Transverse colon (tissue), 4 donors: ENCODE measurements around the gene CADM1. TPM values are rescaled to one million over a fixed set of nuclear protein-coding genes. Genes with fewer than 3 reads are reported as not detected.

Experiments used
- DNase-seq: peaks from one replicate; pipeline ENCODE4 v3.0.0-alpha.2; 2019
- H3K27ac ChIP-seq, 4 donors: fragments of 200-600 bp; sonication (generic); 2 replicates each; pipeline ENCODE4 v1.5.1; 2016 to 2018; ENCODE audit warnings: inconsistent platforms in 4 of 4
- H3K27me3 ChIP-seq: fragments of 200-600 bp; sonication (generic); 2 replicates; pipeline ENCODE4 v1.5.1; 2017; ENCODE audit warnings: inconsistent platforms
- H3K36me3 ChIP-seq, 4 donors: fragments of 200-600 bp; sonication (generic); 2 replicates each; pipeline ENCODE4 v1.5.1; 2017 to 2019; ENCODE audit warnings: inconsistent platforms in 4 of 4
- H3K4me1 ChIP-seq, 4 donors: fragments of 200-600 bp; sonication (generic); 2 replicates each; pipeline ENCODE4 v1.5.1; 2017 to 2020; ENCODE audit warnings: inconsistent platforms in 4 of 4
- H3K4me3 ChIP-seq, 4 donors: fragments of 200-600 bp; sonication (generic); 1 replicate in 1 of 4; 2 replicates in 3 of 4; pipeline versions ENCODE4 v1.5.1 to v1.6.1; 2017 to 2019; ENCODE audit warnings: inconsistent platforms in 4 of 4
- H3K9me3 ChIP-seq, 2 donors: fragments of 200-600 bp; sonication (generic); 2 replicates each; pipeline ENCODE4 v1.5.1; 2017 to 2019; ENCODE audit warnings: inconsistent platforms in 2 of 2
- EP300 ChIP-seq: sonication (generic); formaldehyde crosslinking; IDR thresholded peaks from one replicate; pipeline ENCODE4 v1.6.1; 2017; ENCODE audit warnings: antibody characterized with exemption, low read depth
- POLR2A ChIP-seq: fragments of 450-650 bp; IDR thresholded peaks from one replicate; pipeline ENCODE4 v1.6.1; 2016; ENCODE audit warnings: antibody characterized with exemption, mild to moderate bottlenecking, moderate library complexity
- POLR2AphosphoS5 ChIP-seq, 3 donors: sonication (generic); formaldehyde crosslinking; IDR thresholded peaks; one replicate each; pipeline ENCODE4 v1.6.1; 2016; ENCODE audit warnings: antibody characterized with exemption in 3 of 3
- WGBS, 2 donors: methylation state at CpG; one replicate each; pipeline ENCODE4 v1.1.5; 2018; ENCODE audit warnings: low coverage in 1 of 2; 5-methylcytosine and 5-hydroxymethylcytosine counted together
- in situ Hi-C, 4 donors: fragments of 200-750 bp; cut with MboI; loops; one replicate each; pipeline versions ENCODE4 v1.15.0 to v1.15.1; 2017; ENCODE audit warnings: low sequenced_read_pairs in 3 of 4, low pct_ligation_motif_present in 1 of 4, low pct_unique_long_range_greater_than_20kb in 1 of 4
- intact Hi-C: fragments of 100-400 bp; cut with DNase I; formaldehyde crosslinking; loops from one replicate; pipeline ENCODE4 v1.15.1; 2023; ENCODE audit warnings: low total_unique reads
- total RNA-seq, 4 donors: library from RNA; depleted of rRNA; stranded (reverse); fragments of >200 nt; gene quantifications; one replicate each; pipeline ENCODE4 v1.1.0, GENCODE V29; 2016
- TF ChIP-seq, protein P1 (sequence below), 5 experiments: fragments of 200-600 bp in 3 of 5; fragments of 450-650 bp in 2 of 5; sonication (generic) in 3 of 5; IDR thresholded peaks; 1 replicate in 2 of 5; 2 replicates in 3 of 5; pipeline ENCODE4 v1.5.1; 2016 to 2017; ENCODE audit warnings: antibody characterized with exemption in 5 of 5, inconsistent platforms in 3 of 5, mild to moderate bottlenecking in 2 of 5, moderate library complexity in 1 of 5

CADM1 gene
- total RNA-seq, 4 donors from 2014 or later = 2.8 to 6.4 (median 3.7) TPM

DNA sequence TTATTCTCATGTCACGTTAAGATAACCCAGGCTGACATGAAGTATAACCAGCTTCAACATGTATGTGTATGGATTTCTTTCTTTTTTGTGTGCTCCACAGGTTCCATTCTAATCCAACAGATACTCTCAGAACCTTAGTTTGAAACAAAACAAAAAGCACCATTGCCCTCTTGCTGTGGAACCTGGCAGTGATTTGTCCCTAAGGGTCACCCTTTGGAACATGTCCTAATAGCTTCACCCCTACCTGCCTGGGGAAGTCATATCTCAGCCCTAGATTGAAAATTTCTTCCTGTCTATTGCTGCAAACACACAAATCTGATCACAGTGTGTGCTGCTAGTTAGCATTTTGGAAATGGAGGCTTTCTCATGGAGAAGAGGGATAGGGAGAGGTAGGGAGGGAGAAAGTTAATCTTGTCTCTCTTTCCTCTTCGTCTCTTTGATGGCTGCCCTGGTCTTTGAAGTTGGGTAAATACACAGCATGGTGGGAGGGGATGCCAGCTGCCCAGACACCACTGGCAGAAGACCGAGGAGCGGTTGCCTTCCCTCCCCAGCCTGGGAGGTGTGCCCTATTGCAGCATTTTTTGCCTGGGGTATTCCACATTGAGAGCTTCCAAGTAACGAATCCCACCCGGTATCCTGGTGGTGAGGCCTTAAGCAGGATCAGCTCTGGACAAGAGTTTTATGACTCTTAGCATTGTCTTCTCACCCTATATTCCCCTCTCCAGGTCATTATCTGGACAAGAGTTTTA, 11.6 kb upstream of the CADM1 start:
- H3K4me1 ChIP-seq = no peaks in the 10 kb centered on the region
- no peak overlapping the region for H3K27ac ChIP-seq
- H3K27me3 ChIP-seq = peaks cover 42% of the 10 kb centered on the region
- H3K36me3 ChIP-seq = no peaks in the 10 kb centered on the region
- intact Hi-C loops (no loop called here), in situ Hi-C loops (no loop called here)
- 79 to 83% methylated on average over 5 to 6 of the region's 6 CpGs for WGBS, 2 donors
- no peak for DNase-seq
- TF ChIP-seq POLR2A = no peak
- no peak for TF ChIP-seq EP300
- TF ChIP-seq, protein P1, sequence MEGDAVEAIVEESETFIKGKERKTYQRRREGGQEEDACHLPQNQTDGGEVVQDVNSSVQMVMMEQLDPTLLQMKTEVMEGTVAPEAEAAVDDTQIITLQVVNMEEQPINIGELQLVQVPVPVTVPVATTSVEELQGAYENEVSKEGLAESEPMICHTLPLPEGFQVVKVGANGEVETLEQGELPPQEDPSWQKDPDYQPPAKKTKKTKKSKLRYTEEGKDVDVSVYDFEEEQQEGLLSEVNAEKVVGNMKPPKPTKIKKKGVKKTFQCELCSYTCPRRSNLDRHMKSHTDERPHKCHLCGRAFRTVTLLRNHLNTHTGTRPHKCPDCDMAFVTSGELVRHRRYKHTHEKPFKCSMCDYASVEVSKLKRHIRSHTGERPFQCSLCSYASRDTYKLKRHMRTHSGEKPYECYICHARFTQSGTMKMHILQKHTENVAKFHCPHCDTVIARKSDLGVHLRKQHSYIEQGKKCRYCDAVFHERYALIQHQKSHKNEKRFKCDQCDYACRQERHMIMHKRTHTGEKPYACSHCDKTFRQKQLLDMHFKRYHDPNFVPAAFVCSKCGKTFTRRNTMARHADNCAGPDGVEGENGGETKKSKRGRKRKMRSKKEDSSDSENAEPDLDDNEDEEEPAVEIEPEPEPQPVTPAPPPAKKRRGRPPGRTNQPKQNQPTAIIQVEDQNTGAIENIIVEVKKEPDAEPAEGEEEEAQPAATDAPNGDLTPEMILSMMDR (IDR thresholded peaks at IDR 0.05) = no peak
- TF ChIP-seq POLR2AphosphoS5 (IDR thresholded peaks at IDR 0.05) = no peak
- H3K9me3 ChIP-seq = no peaks in the 10 kb centered on the region
- no peak overlapping the region for H3K4me3 ChIP-seq

DNA sequence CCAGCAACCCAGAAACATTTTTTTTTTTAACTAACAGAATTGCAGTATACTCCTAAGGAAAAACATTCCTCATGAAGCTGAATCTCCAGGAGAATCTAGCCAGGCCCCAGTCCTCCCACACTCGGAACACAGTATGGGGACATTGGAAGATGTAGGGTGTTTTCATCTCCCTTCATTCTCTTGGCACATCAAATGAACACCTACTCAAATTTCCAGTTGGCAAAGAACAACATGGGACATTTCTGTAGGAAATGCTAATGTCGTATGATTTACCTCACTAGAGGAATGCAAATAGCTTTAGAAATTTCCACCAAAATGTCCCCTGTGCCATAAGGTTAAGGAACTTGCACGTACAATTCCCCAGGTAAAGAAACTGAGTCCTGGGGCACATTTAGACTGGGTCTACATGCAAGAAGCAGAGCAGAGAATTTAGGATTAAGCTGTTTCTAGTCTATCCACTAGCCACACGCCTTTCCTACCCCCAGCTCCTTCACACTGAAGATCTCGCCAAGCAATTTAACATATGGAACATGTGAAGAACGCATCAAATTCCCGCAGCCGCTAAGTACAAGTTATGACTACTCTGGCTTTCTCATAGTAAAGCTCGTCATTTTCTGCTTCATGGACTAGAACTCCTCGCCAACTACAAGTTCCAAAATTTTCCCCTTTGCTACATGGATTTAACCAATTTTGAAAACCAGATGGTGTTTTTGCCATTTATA, 2.9 kb upstream of the CADM1 start:
- in situ Hi-C loops = no loop called here
- no peak overlapping the region for H3K27ac ChIP-seq
- peaks cover 7 to 25% (median 22%) of the 10 kb centered on the region in 4 donors for H3K4me1 ChIP-seq
- intact Hi-C loops = no loop called here
- H3K27me3 ChIP-seq = peaks cover 61% of the 10 kb centered on the region
- no peak for DNase-seq
- no peak for TF ChIP-seq POLR2A
- no peak for TF ChIP-seq POLR2AphosphoS5 (IDR thresholded peaks at IDR 0.05)
- no peak for TF ChIP-seq EP300
- TF ChIP-seq, protein P1 (IDR thresholded peaks at IDR 0.05) = no peak
- no peaks in the 10 kb centered on the region for H3K9me3 ChIP-seq
- no peaks in the 10 kb centered on the region for H3K36me3 ChIP-seq
- WGBS, 2 donors = 89 to 93% methylated on average over 9 to 10 of the region's 10 CpGs
- H3K4me3 ChIP-seq = no peak overlapping the region

DNA sequence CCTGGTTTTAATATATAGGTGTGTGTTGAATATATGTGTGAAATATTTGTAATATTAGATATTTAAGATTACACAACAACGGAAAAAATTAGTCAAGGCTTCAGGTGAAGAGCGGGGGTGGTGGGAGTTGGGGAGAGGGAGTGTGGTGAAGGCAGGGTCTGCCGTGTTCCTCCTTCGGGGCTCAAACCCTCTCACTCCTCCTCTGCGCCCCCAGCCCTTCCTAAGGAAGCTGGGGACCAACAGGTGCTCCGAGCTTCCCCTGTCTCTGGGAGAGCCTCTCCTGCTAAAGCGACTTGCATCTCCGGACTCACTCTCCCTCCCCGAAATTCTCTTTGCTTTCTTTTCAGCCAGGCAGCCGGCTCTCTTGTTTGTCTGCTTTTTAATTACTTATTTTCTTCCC, 960 bp upstream of the CADM1 start:
- Histone ChIP-seq H3K9me3 (no peaks in the 10 kb centered on the region), H3K4me1 (peaks cover 8 to 25% (median 22%) of the 10 kb centered on the region in 4 donors), H3K4me3 (peak overlapping the region in 2 of 4 donors; percentile 50 to 62), H3K27me3 (peaks cover 76% of the 10 kb centered on the region), H3K27ac (peak overlapping the region; percentile 60 to 81 (median 77)), H3K36me3 (no peaks in the 10 kb centered on the region)
- in situ Hi-C loops (no loop called here), intact Hi-C loops (no loop called here)
- no peak for DNase-seq
- WGBS, 2 donors = 4 to 12% methylated on average over 5 to 10 of the region's 10 CpGs
- TF ChIP-seq POLR2A = no peak
- TF ChIP-seq POLR2AphosphoS5 (IDR thresholded peaks at IDR 0.05) = no peak
- TF ChIP-seq EP300 = no peak
- TF ChIP-seq, protein P1 (IDR thresholded peaks at IDR 0.05) = no peak

DNA sequence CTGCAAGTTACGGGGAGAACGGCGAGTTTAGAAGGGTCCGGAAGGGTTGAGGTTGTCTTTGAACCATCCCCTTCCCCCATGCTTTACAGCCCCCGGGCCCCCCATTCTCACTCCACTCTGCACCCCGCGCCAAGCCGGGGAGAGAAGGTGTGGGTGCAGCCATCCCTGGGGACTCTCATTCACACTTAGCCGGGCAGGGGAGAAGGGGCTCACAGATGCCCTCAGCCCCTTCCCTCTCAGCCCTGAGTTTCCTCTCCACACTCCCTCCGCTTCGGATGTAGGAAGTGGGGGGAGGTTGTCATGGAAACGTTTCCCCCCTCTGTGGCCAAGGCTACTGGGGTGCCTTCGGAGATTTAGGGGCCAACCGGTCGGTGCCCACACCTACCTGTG, 334 bp downstream of the CADM1 start:
- peaks cover 89% of the 10 kb centered on the region for H3K27me3 ChIP-seq
- in situ Hi-C loops = no loop called here
- H3K36me3 ChIP-seq = no peaks in the 10 kb centered on the region
- H3K4me3 ChIP-seq = peak overlapping the region; percentile 43 to 62 (median 50)
- intact Hi-C loops = loop anchor here (5.0 kb wide), 1 partner anchor 167 kb away; no protein-coding TSS in a partner anchor
- peak overlapping the region; percentile 60 to 81 (median 74) for H3K27ac ChIP-seq
- TF ChIP-seq EP300 (no peak), POLR2AphosphoS5 (IDR thresholded peaks at IDR 0.05) (no peak), POLR2A (no peak)
- TF ChIP-seq, protein P1 (IDR thresholded peaks at IDR 0.05) = no peak
- 0% methylated on average over 9 of the region's 15 CpGs; no CpG with 5 or more reads in 1 of the 2 donors for WGBS, 2 donors
- no peaks in the 10 kb centered on the region for H3K9me3 ChIP-seq
- DNase-seq = no peak
- peaks cover 8 to 25% (median 22%) of the 10 kb centered on the region in 4 donors for H3K4me1 ChIP-seq
